ENCODE results near the gene SLC3A2. TPM values are rescaled to one million over a fixed set of nuclear protein-coding genes. Genes with fewer than 3 reads are reported as not detected.

SLC3A2 gene
- total RNA-seq, 1 donor from 2014 or later, result 147 TPM

DNA sequence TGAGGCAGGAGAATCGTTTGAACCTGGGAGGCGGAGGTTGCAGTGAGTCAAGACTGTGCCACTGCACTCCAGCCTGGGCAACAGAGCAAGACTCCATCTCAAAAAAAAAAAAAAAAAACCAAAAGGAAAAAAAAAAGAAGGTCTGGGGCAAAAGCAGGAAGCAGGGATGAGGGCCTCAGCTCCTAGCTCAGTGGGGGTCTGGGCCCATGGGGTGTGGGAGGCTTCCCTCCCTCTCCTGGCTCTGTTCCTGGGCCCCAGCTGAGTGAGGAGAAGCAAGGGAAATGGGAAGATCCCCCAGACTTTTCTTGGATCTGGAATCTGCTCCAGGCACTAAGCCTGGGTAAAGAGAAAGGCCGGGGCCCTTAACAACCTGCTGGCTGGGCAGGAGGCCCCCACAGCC lies 31.6 kb downstream of the SLC3A2 start:
- Mint-ChIP-seq H3K4me3 (ENCODE audit: unreplicated experiment) (no peak overlapping the region), H3K4me1 (ENCODE audit: unreplicated experiment) (peaks cover 31% of the 10 kb centered on the region), H3K36me3 (ENCODE audit: low read depth, unreplicated experiment) (no peaks in the 10 kb centered on the region), H3K27me3 (ENCODE audit: unreplicated experiment) (peaks cover 2% of the 10 kb centered on the region), H3K27ac (ENCODE audit: unreplicated experiment) (no peak overlapping the region), H3K9me3 (ENCODE audit: unreplicated experiment) (no peaks in the 10 kb centered on the region)
- DNase-seq (ENCODE audit: low spot score), result no peak
- TF ChIP-seq CTCF (IDR thresholded peaks at IDR 0.05; ENCODE audit: unreplicated experiment), result no peak

GRCh38 chr11:62914416-62914815 lies 33.7 kb downstream of the SLC3A2 start:
- H3K9me3 Mint-ChIP-seq (ENCODE audit: unreplicated experiment), result no peaks in the 10 kb centered on the region

GRCh38 chr11:62917906-62918502 lies 37.3 kb downstream of the SLC3A2 start:
- H3K27me3 Mint-ChIP-seq (ENCODE audit: unreplicated experiment), result peaks cover 3% of the 10 kb centered on the region
- no peak for DNase-seq (ENCODE audit: low spot score)
- H3K27ac Mint-ChIP-seq (ENCODE audit: unreplicated experiment), result no peak overlapping the region

More at GRCh38 chr11:62914416-62914815, 33.7 kb downstream of the SLC3A2 start:
- TF ChIP-seq CTCF (IDR thresholded peaks at IDR 0.05; ENCODE audit: unreplicated experiment), result no peak
- peaks cover 23% of the 10 kb centered on the region for H3K4me1 Mint-ChIP-seq (ENCODE audit: unreplicated experiment)
- no peak overlapping the region for H3K27ac Mint-ChIP-seq (ENCODE audit: unreplicated experiment)
- no peak for DNase-seq (ENCODE audit: low spot score)
- H3K4me3 Mint-ChIP-seq (ENCODE audit: unreplicated experiment), result no peak overlapping the region
- no peaks in the 10 kb centered on the region for H3K36me3 Mint-ChIP-seq (ENCODE audit: low read depth, unreplicated experiment)
- H3K27me3 Mint-ChIP-seq (ENCODE audit: unreplicated experiment), result peaks cover 2% of the 10 kb centered on the region

DNA sequence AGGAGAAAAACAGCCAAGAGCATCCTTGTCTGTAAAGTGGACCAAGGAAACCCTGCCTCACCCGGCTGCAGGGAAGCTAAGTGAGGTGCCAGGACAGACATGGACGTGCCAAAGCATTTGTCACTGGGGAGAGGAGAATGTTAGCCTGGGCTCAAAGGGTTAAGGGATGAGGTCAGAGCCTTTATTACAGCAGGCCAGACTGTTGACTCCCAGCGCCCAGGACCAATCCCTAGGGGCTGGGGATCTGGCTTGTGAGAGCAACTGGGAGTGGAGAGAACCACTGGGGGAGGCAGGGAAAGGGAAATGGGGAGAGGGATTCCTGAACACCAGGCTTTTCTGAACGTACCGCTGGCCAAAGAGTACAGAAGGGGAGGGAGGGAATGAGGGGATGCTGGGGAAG lies 37.8 kb downstream of the SLC3A2 start:
- Mint-ChIP-seq H3K36me3 (ENCODE audit: low read depth, unreplicated experiment) (peaks cover 8% of the 10 kb centered on the region), H3K9me3 (ENCODE audit: unreplicated experiment) (no peaks in the 10 kb centered on the region), H3K4me3 (ENCODE audit: unreplicated experiment) (peak overlapping the region; percentile 23), H3K4me1 (ENCODE audit: unreplicated experiment) (peaks cover 9% of the 10 kb centered on the region), H3K27ac (ENCODE audit: unreplicated experiment) (no peak overlapping the region), H3K27me3 (ENCODE audit: unreplicated experiment) (peaks cover 8% of the 10 kb centered on the region)
- no peak for TF ChIP-seq CTCF (IDR thresholded peaks at IDR 0.05; ENCODE audit: unreplicated experiment)
- no peak for DNase-seq (ENCODE audit: low spot score)

More at GRCh38 chr11:62917906-62918502, 37.3 kb downstream of the SLC3A2 start:
- Mint-ChIP-seq H3K36me3 (ENCODE audit: low read depth, unreplicated experiment) (peaks cover 8% of the 10 kb centered on the region), H3K9me3 (ENCODE audit: unreplicated experiment) (no peaks in the 10 kb centered on the region), H3K4me1 (ENCODE audit: unreplicated experiment) (peaks cover 9% of the 10 kb centered on the region), H3K4me3 (ENCODE audit: unreplicated experiment) (peak overlapping the region; percentile 23)
- no peak for TF ChIP-seq CTCF (IDR thresholded peaks at IDR 0.05; ENCODE audit: unreplicated experiment)

DNA sequence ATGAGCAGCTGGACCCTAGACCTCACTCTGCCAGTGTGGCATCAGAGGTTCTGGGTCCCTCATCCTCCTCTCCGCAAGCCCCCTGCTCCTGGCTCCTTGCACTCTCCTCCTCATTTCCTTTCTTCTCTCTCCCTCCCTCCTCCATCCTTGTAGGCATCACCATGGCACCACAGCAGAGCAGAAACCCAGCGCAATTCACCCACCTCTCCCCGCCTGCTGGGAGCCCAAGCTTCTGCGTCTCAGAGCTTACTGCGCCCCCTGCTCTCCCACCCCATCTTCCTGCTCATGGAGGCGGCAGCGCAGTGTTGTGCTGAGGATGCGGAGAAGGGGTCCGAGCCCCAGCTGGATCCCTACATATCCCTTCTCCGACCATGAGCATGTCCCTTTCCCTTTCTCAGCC lies 38.8 kb downstream of the SLC3A2 start:
- peaks cover 11% of the 10 kb centered on the region for H3K27me3 Mint-ChIP-seq (ENCODE audit: unreplicated experiment)
- H3K9me3 Mint-ChIP-seq (ENCODE audit: unreplicated experiment), result no peaks in the 10 kb centered on the region
- peaks cover 9% of the 10 kb centered on the region for H3K4me1 Mint-ChIP-seq (ENCODE audit: unreplicated experiment)
- no peak for DNase-seq (ENCODE audit: low spot score)
- peaks cover 8% of the 10 kb centered on the region for H3K36me3 Mint-ChIP-seq (ENCODE audit: low read depth, unreplicated experiment)
- no peak for TF ChIP-seq CTCF (IDR thresholded peaks at IDR 0.05; ENCODE audit: unreplicated experiment)
- H3K27ac Mint-ChIP-seq (ENCODE audit: unreplicated experiment), result peak overlapping the region; percentile 43
- H3K4me3 Mint-ChIP-seq (ENCODE audit: unreplicated experiment), result no peak overlapping the region

Measured in endothelial cell (in vitro differentiated cells).